DOHH2 (cell line): Measurements from ENCODE around the gene SCAF8.

Source experiments
- H3F3A ChIP-seq: fragments of 200-600 bp; sonication (generic), shearing (Covaris generic); 2 replicates; pipeline ENCODE4 v1.6.0; 2016; ENCODE audit warnings: antibody characterized with exemption, mild to moderate bottlenecking; ENCODE audit not compliant: control insufficient read depth, insufficient read depth
- H3K27ac ChIP-seq: fragments of 200-600 bp; sonication (generic); 2 replicates; pipeline ENCODE4 v1.5.1; 2014; ENCODE audit warnings: low read depth, mild to moderate bottlenecking, low read length, moderate library complexity
- H3K27me3 ChIP-seq: fragments of 200-600 bp; sonication (generic); 2 replicates; pipeline ENCODE4 v1.6.1; 2014; ENCODE audit warnings: mild to moderate bottlenecking, low read length, mixed read lengths; ENCODE audit not compliant: control insufficient read depth
- H3K36me3 ChIP-seq: fragments of 200-600 bp; sonication (generic); 2 replicates; pipeline ENCODE4 v1.6.1; 2014; ENCODE audit warnings: mild to moderate bottlenecking, low read length, moderate library complexity, mixed read lengths; ENCODE audit not compliant: control insufficient read depth
- H3K4me1 ChIP-seq: fragments of 200-600 bp; sonication (generic); 2 replicates; pipeline ENCODE4 v1.6.1; 2014; ENCODE audit warnings: mild to moderate bottlenecking, low read length, mixed read lengths; ENCODE audit not compliant: control insufficient read depth
- H3K4me2 ChIP-seq: fragments of 200-600 bp; sonication (generic); 2 replicates; pipeline ENCODE4 v1.6.0; 2014; ENCODE audit warnings: mild to moderate bottlenecking, low read length, moderate library complexity
- H3K4me3 ChIP-seq: fragments of 200-600 bp; sonication (generic); 2 replicates; pipeline ENCODE4 v1.5.1; 2014; ENCODE audit warnings: mild to moderate bottlenecking, low read length, mixed read lengths
- H3K79me2 ChIP-seq: fragments of 200-600 bp; sonication (generic); 2 replicates; pipeline ENCODE4 v1.6.1; 2014; ENCODE audit warnings: mild to moderate bottlenecking, low read length, mixed read lengths; ENCODE audit not compliant: control insufficient read depth
- H3K9me2 ChIP-seq: fragments of 200-600 bp; sonication (generic); replicated peaks from 2 replicates; pipeline ENCODE4 v1.6.1; 2014; ENCODE audit warnings: mild to moderate bottlenecking, low read length, mixed read lengths; ENCODE audit not compliant: control insufficient read depth
- H3K9me3 ChIP-seq: fragments of 200-600 bp; sonication (generic); 2 replicates; pipeline ENCODE4 v1.6.1; 2014; ENCODE audit warnings: antibody characterized with exemption, low read length, mixed read lengths; ENCODE audit not compliant: control insufficient read depth, insufficient read depth
- H4K20me1 ChIP-seq: fragments of 200-600 bp; sonication (generic); 2 replicates; pipeline ENCODE4 v1.6.0; 2014; ENCODE audit warnings: low read depth, mild to moderate bottlenecking, antibody characterized with exemption, low read length, moderate library complexity; ENCODE audit not compliant: control insufficient read depth, insufficient read depth
- CTCF ChIP-seq: fragments of 200-600 bp; sonication (generic); IDR thresholded peaks from one replicate; pipeline ENCODE4 v1.5.1; 2014; ENCODE audit warnings: antibody characterized with exemption, mild to moderate bottlenecking, low read depth, low read length; ENCODE audit not compliant: poor library complexity, severe bottlenecking
- EZH2phosphoT487 ChIP-seq: fragments of 200-600 bp; sonication (generic); IDR thresholded peaks from 2 replicates; pipeline ENCODE4 v1.6.1; 2017; ENCODE audit warnings: borderline replicate concordance, mild to moderate bottlenecking, antibody characterized with exemption, low read length, moderate library complexity, mixed read lengths

SCAF8 gene

GRCh38 chr6:154847318-154847717, 114.1 kb downstream of the SCAF8 start:
- Histone ChIP-seq H3K4me2 (no peak overlapping the region), H3K4me3 (no peak overlapping the region), H3K9me2 (no peaks in the 10 kb centered on the region), H3K79me2 (peaks cover 66% of the 10 kb centered on the region), H3K27ac (no peak overlapping the region), H3K36me3 (peaks cover 4% of the 10 kb centered on the region; the same call in 1 of the 2 replicates), H3K27me3 (no peaks in the 10 kb centered on the region), H3K9me3 (no peaks in the 10 kb centered on the region), H4K20me1 (peaks cover 7% of the 10 kb centered on the region), H3K4me1 (no peaks in the 10 kb centered on the region), H3F3A (no peaks in the 10 kb centered on the region)
- TF ChIP-seq EZH2phosphoT487, result no peak
- no peak for TF ChIP-seq CTCF

GRCh38 chr6:154848580-154848979, 115.4 kb downstream of the SCAF8 start:
- TF ChIP-seq EZH2phosphoT487 (no peak), CTCF (no peak)
- H3K27ac ChIP-seq, result no peak overlapping the region
- H3K36me3 ChIP-seq, result peaks cover 4% of the 10 kb centered on the region; the same call in 1 of the 2 replicates

DNA sequence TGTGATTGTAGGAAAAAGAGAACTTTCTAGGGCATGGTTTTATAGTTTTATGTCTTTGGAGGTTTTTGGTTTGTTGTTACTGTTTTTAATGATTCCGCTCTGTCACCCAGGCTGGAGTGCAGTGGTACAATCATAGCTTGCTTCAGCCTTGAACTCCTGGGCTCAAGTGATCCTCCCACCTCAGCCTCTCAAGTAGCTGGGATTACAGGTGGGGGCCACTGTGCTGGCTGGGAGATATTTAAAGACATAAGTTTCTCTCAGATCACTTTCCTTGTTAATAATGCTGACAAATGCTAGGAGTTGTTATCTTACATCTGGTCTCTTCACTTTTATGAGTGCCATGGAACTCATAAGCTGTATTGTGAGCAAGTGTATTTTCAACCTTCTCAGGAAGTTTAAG, 116.3 kb downstream of the SCAF8 start:
- Histone ChIP-seq H3K79me2 (peaks cover 50% of the 10 kb centered on the region), H3K27ac (no peak overlapping the region), H4K20me1 (peaks cover 7% of the 10 kb centered on the region), H3K27me3 (no peaks in the 10 kb centered on the region), H3K4me3 (no peak overlapping the region), H3F3A (no peaks in the 10 kb centered on the region), H3K4me2 (no peak overlapping the region), H3K9me2 (no peaks in the 10 kb centered on the region), H3K9me3 (no peaks in the 10 kb centered on the region), H3K4me1 (no peaks in the 10 kb centered on the region), H3K36me3 (peaks cover 4% of the 10 kb centered on the region; the same call in 1 of the 2 replicates)
- no peak for TF ChIP-seq EZH2phosphoT487
- TF ChIP-seq CTCF, result no peak

More at GRCh38 chr6:154848580-154848979, 115.4 kb downstream of the SCAF8 start:
- H3K27me3 ChIP-seq, result no peaks in the 10 kb centered on the region
- no peak overlapping the region for H3K4me2 ChIP-seq
- peaks cover 7% of the 10 kb centered on the region for H4K20me1 ChIP-seq
- no peaks in the 10 kb centered on the region for H3K9me2 ChIP-seq
- H3K4me1 ChIP-seq, result no peaks in the 10 kb centered on the region
- H3F3A ChIP-seq, result no peaks in the 10 kb centered on the region
- H3K79me2 ChIP-seq, result peaks cover 55% of the 10 kb centered on the region
- H3K4me3 ChIP-seq, result no peak overlapping the region
- no peaks in the 10 kb centered on the region for H3K9me3 ChIP-seq

DNA sequence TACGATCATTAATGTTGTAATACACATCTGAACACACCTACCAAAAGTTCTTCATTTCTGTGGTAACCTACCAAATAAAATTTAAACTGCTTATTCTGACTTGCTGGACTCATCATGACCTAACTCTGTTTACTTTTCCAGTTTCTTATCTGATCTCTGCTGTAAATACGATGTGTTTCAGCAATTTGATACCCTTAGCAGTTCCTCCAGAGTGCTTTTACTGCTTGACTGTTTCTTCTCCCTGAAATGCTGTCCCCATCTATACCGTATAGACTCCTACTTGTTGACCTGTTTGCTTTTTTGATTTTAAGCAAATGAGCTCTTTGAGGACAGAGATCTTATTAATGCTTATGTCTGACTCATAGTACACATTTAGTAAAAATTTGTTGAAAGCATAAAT, 119.5 kb downstream of the SCAF8 start:
- Histone ChIP-seq H3F3A (no peaks in the 10 kb centered on the region), H3K4me3 (no peak overlapping the region), H3K27me3 (no peaks in the 10 kb centered on the region), H3K9me2 (no peaks in the 10 kb centered on the region), H3K4me1 (no peaks in the 10 kb centered on the region), H3K27ac (no peak overlapping the region), H3K4me2 (no peak overlapping the region), H4K20me1 (peaks cover 4% of the 10 kb centered on the region; the same call in 1 of the 2 replicates), H3K79me2 (peaks cover 29% of the 10 kb centered on the region), H3K9me3 (no peaks in the 10 kb centered on the region), H3K36me3 (peaks cover 4% of the 10 kb centered on the region; the same call in 1 of the 2 replicates)
- TF ChIP-seq CTCF, result no peak
- TF ChIP-seq EZH2phosphoT487, result no peak
